Motor neuron (in vitro differentiated cells): ENCODE data around the gene ALOXE3. TPM values are rescaled to one million over a fixed set of nuclear protein-coding genes. Genes with fewer than 3 reads are reported as not detected.

ENCODE experiments used
- ATAC-seq, 8 experiments: fragments of 200-7000 bp; cut with Tn5 transposase; replicated peaks in 6 of 8; 2 replicates each; pipeline ENCODE4 v1.8.0; 2021; ENCODE audit warnings: mild to moderate bottlenecking in 8 of 8, moderate library complexity in 8 of 8
- H3K27ac ChIP-seq, 2 donors: fragments of 250-450 bp; sonication (Bioruptor Pico); 2 replicates each; pipeline ENCODE4 v1.9.0; 2021; ENCODE audit warnings: antibody characterized with exemption in 2 of 2, mild to moderate bottlenecking in 2 of 2, moderate library complexity in 1 of 2
- H3K4me1 ChIP-seq, 2 donors: fragments of 250-450 bp; sonication (Bioruptor Pico); replicated peaks in 1 of 2; 2 replicates each; pipeline ENCODE4 v1.6.1; 2021; ENCODE audit warnings: antibody characterized with exemption in 2 of 2, mild to moderate bottlenecking in 2 of 2, moderate library complexity in 1 of 2
- H3K4me3 ChIP-seq, 5 donors: fragments of 250-450 bp; sonication (Bioruptor Pico); 2 replicates each; pipeline ENCODE4 v1.9.0; 2021; ENCODE audit warnings: antibody characterized with exemption in 5 of 5, mild to moderate bottlenecking in 5 of 5, moderate library complexity in 4 of 5
- WGBS, 10 experiments: fragments of 450-650 bp; shearing (Covaris generic); methylation state at CpG; one replicate each; pipeline ENCODE4 v1.0.0; 2022; 5-methylcytosine and 5-hydroxymethylcytosine counted together
- in situ Hi-C, 9 experiments: fragments of 400-800 bp; cut with MboI; loops; one replicate each; pipeline ENCODE4 v1.15.0; 2021; ENCODE audit warnings: low sequenced_read_pairs in 9 of 9, low pct_unique_long_range_greater_than_20kb in 2 of 9; ENCODE audit not compliant: unreplicated experiment in 9 of 9
- total RNA-seq, 8 experiments: library from RNA; unstranded; fragments of 300-600 nt; gene quantifications; 2 replicates each; pipeline versions ENCODE4 v1.2.3 to v1.2.4, GENCODE V29; 2022

Gene ALOXE3
- total RNA-seq, 8 experiments from 2014 or later, result 0.15 to 0.95 (median 0.36) TPM; not detected in 1

- no peak for ATAC-seq
- WGBS, 10 experiments, result 42 to 90% (median 81%) methylated on average over 1 to 3 of the region's 3 CpGs; no CpG with 5 or more reads in 5 of the 10 experiments
- no peak overlapping the region for H3K27ac ChIP-seq
- in situ Hi-C loops, result no loop called here
- peaks cover 2 to 9% of the 10 kb centered on the region in 2 donors for H3K4me1 ChIP-seq
- no peak overlapping the region for H3K4me3 ChIP-seq
These were observed 13.6 kb upstream of the ALOXE3 start for GRCh38 chr17:8131844-8132441.

- peaks cover 9 to 20% of the 10 kb centered on the region in 2 donors for H3K4me1 ChIP-seq
- 71 to 92% (median 86%) methylated on average over 6 to 14 of the region's 14 CpGs for WGBS, 10 experiments
- in situ Hi-C loops, result no loop called here
- peak overlapping the region in 2 of 5 donors; percentile 49 to 50 for H3K4me3 ChIP-seq
- H3K27ac ChIP-seq, result no peak overlapping the region
- no peak for ATAC-seq
These were observed 9.9 kb upstream of the ALOXE3 start for GRCh38 chr17:8128125-8128784.

- peak; percentile 33 to 63 (median 51) for ATAC-seq
- WGBS, 10 experiments, result 0 to 11% (median 1%) methylated on average over 1 to 12 of the region's 45 CpGs; no CpG with 5 or more reads in 4 of the 10 experiments
- Histone ChIP-seq H3K4me3 (peak overlapping the region; percentile 49 to 74 (median 50)), H3K27ac (peak overlapping the region; percentile 27 to 31), H3K4me1 (peaks cover 6 to 20% of the 10 kb centered on the region in 2 donors)
- in situ Hi-C loops, result no loop called here
These were observed 8.3 kb upstream of the ALOXE3 start for GRCh38 chr17:8126491-8127066.

DNA sequence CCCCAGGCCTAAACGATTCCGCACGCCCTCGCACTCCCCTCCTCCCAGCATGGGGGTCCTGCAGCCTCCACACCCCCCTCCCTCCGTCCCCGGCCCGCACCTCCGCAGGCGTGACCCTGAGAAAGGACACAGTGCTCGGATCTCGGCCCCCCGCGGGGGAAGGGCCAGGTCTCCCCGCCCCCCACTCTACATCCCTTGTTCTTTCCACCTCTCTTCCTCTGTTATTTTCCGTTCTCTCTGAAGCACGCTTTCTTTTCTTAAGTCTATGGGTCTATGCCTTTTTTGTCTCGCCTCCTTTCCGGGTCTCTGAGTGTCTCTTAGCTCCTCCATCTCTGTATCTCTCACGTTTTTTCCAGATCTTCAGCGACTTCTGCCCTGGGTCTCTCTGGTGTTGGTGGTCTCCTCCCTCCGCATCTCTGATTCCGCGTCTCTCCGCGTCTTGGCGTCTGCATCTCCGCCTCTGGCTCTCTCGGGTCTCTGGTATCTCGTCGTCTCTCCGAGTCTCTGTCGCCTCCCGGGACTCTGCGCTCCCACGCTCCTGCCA is 7.7 kb upstream of the ALOXE3 start:
- WGBS, 10 experiments, result 0 to 3% (median 0%) methylated on average over 1 to 10 of the region's 35 CpGs; no CpG with 5 or more reads in 3 of the 10 experiments
- peaks cover 6 to 20% of the 10 kb centered on the region in 2 donors for H3K4me1 ChIP-seq
- in situ Hi-C loops, result no loop called here
- H3K27ac ChIP-seq, result peak overlapping the region; percentile 30 to 75
- ATAC-seq, result peak; percentile 0 to 23 (median 5)
- H3K4me3 ChIP-seq, result peak overlapping the region; percentile 49 to 74 (median 50)

DNA sequence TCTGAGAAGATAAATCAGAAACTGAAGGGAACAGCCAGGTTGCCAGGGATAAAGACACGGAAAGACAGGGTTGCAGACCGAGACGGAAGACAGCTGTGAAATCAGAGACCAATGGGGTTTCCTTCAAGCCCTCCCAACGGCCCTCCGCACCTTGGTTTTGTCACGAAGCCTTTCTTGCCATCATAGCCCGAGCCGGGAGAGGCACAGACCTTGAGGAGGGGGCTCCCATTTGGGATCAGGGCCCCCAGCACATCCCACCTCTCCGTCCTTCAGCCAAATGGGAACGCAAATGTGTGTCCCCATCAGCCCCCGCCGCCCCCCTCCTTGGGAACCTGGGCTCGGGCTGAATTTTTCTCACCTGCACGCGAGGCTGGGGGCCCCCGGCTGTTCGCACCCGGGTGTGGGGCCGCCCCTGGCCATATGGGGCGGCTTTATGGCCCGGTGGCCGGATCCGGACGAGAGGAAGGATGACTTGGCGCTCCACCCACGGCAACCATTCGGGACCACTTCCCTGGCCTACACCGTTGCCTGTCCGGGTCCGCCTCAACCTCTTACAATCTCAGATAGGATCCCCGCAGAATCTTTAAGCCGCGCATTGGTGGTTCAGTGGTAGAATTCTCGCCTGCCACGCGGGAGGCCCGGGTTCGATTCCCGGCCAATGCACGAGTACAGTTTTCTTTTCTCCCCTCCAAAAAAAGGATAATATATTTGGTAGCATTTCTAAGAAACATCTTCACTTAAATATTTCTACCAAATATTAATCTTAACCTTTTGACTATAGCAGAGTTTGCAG is 7.0 kb upstream of the ALOXE3 start:
- peaks cover 6 to 20% of the 10 kb centered on the region in 2 donors for H3K4me1 ChIP-seq
- WGBS, 10 experiments, result 0 to 10% (median 1%) methylated on average over 1 to 19 of the region's 40 CpGs; no CpG with 5 or more reads in 6 of the 10 experiments
- ATAC-seq, result peak; percentile 11 to 36 (median 20)
- in situ Hi-C loops, result no loop called here
- peak overlapping the region; percentile 30 to 75 for H3K27ac ChIP-seq
- peak overlapping the region; percentile 49 to 74 (median 50) for H3K4me3 ChIP-seq

GRCh38 chr17:8124350-8125153 is 6.2 kb upstream of the ALOXE3 start:
- 0 to 24% (median 5%) methylated on average over 5 to 19 of the region's 24 CpGs; no CpG with 5 or more reads in 5 of the 10 experiments for WGBS, 10 experiments
- no peak overlapping the region for H3K27ac ChIP-seq
- peak overlapping the region; percentile 49 to 74 (median 50) for H3K4me3 ChIP-seq
- no peak for ATAC-seq
- H3K4me1 ChIP-seq, result peaks cover 6 to 20% of the 10 kb centered on the region in 2 donors
- in situ Hi-C loops, result no loop called here

GRCh38 chr17:8123695-8124349 is 5.5 kb upstream of the ALOXE3 start, which contains the start of gene HES7:
TSS of gene HES7 (minus strand) at chr17:8124106. CDS start at chr17:8124084, 22 bp downstream.
- Histone ChIP-seq H3K27ac (no peak within 1 kb of the TSS), H3K4me1 (peaks cover 6 to 20% of the 10 kb centered on the region in 2 donors), H3K4me3 (peak within 1 kb of the TSS; percentile 49 to 74 (median 56))
- WGBS, 10 experiments, result 0% methylated on average over 1 to 5 of the region's 29 CpGs; no CpG with 5 or more reads in 8 of the 10 experiments
- in situ Hi-C loops, result no loop called here
- no peak for ATAC-seq

- 0 to 6% (median 2%) methylated on average over 4 to 11 of the region's 55 CpGs; no CpG with 5 or more reads in 4 of the 10 experiments for WGBS, 10 experiments
- Histone ChIP-seq H3K4me1 (peaks cover 6 to 20% of the 10 kb centered on the region in 2 donors), H3K4me3 (peak overlapping the region; percentile 49 to 74 (median 56)), H3K27ac (no peak overlapping the region)
- in situ Hi-C loops, result no loop called here
- ATAC-seq, result no peak
These were observed 4.8 kb upstream of the ALOXE3 start for GRCh38 chr17:8122924-8123694.

- in situ Hi-C loops, result no loop called here
- Histone ChIP-seq H3K4me1 (peaks cover 6 to 20% of the 10 kb centered on the region in 2 donors), H3K27ac (no peak overlapping the region), H3K4me3 (peak overlapping the region; percentile 49 to 74 (median 56))
- WGBS, 10 experiments, result 0 to 8% (median 0%) methylated on average over 2 to 7 of the region's 29 CpGs; no CpG with 5 or more reads in 6 of the 10 experiments
- no peak for ATAC-seq
These were observed 4.2 kb upstream of the ALOXE3 start for GRCh38 chr17:8122422-8122923.

DNA sequence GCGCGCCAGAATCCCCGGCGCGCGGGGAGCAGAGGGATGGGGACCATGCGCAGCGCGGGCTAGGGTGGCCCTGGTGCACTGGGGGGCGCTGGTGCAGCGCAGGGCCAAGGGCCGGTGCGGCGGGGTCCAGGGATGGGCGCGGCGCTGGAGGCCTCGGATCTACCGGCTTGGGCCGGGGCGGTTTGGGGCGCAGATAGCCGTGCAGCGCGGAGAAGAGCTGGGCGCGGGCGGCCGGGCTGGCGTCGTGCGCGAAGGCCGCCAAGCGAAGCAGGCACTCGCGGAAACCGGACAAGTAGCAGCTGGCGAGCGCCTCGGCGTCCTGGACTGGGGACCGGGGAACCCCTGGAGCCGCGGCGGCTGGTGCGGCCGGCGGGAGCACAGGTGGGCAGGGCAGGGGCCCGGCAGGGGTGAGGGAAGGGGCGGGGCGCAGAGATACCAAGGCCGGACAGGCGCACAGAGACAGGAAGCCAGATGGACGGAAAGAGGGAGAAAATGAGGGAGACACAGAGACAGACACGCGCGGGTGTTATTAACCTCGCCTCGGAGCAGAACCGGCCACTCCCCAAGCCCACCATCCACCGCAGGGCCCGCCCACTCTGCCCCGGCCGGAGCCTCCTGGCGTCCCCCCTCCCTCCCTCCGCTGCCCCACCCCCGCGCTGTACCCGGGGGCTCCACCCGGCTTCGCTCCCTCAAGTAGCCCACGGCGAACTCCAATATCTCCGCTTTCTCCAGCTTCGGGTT is 3.5 kb upstream of the ALOXE3 start:
- WGBS, 10 experiments, result no CpG with 5 or more reads among the region's 76 CpGs
- Histone ChIP-seq H3K4me3 (peak overlapping the region; percentile 49 to 74 (median 56)), H3K4me1 (peaks cover 6 to 18% of the 10 kb centered on the region in 2 donors), H3K27ac (peak overlapping the region in 1 of 2 donors; percentile 36)
- peak; percentile 0 to 71 (median 60) for ATAC-seq
- in situ Hi-C loops, result no loop called here
